ENCODE data around the gene RFC3. TPM values are rescaled to one million over a fixed set of nuclear protein-coding genes. Genes with fewer than 3 reads are reported as not detected.

The RFC3 gene
- total RNA-seq, 2 donors from 2014 or later = 11.2 to 16.3 TPM

DNA sequence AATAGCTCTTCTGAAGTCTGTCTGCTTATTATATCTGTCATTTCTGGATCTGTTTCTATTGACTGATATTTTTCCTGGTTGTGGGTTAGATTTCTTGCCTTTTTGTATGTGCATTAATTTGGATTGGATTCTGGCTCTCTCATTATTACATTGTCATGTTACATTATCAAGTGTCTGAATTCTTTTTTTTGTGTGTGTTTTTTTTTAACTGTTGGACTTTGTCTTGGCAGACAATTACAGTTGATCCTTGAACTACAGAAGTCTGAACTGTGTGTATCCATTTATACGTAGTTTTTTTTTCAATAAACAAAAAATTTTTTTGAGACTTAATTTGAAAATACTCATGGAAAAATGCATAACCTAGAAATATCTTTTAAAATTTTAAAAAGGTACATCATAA, 22.5 kb downstream of the RFC3 start:
- 82% methylated on average over 1 of the region's 1 CpG for WGBS
- intact Hi-C loops (cut with DNase I) = no loop called here
- no peaks in the 10 kb centered on the region for H3K36me3 ChIP-seq

DNA sequence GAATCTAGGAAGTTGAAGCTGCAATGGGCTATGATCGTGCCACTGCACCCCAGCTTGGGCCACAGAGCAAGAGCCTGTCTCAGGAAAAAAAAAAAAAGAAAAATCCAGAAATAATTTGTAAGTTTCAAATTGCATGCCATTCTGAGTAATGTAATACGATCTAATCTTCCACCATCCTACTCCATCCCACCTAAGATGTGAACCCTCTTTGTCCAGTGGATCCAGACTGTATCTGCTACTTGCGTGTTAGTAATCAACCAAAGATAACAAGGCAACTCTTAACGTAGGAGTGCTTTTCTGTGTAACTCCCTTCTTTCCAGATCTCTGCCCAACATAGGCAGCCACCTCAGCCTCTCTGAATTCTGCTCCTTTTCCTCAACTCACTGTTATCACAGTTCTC, 24.3 kb downstream of the RFC3 start:
- TF ChIP-seq POLR2AphosphoS5 (IDR thresholded peaks at IDR 0.05) (no peak), POLR2A (IDR thresholded peaks at IDR 0.05) (no peak)
- TF ChIP-seq, protein P1, sequence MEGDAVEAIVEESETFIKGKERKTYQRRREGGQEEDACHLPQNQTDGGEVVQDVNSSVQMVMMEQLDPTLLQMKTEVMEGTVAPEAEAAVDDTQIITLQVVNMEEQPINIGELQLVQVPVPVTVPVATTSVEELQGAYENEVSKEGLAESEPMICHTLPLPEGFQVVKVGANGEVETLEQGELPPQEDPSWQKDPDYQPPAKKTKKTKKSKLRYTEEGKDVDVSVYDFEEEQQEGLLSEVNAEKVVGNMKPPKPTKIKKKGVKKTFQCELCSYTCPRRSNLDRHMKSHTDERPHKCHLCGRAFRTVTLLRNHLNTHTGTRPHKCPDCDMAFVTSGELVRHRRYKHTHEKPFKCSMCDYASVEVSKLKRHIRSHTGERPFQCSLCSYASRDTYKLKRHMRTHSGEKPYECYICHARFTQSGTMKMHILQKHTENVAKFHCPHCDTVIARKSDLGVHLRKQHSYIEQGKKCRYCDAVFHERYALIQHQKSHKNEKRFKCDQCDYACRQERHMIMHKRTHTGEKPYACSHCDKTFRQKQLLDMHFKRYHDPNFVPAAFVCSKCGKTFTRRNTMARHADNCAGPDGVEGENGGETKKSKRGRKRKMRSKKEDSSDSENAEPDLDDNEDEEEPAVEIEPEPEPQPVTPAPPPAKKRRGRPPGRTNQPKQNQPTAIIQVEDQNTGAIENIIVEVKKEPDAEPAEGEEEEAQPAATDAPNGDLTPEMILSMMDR (IDR thresholded peaks at IDR 0.05) = no peak
- no peaks in the 10 kb centered on the region for H3K9me3 ChIP-seq
- no peaks in the 10 kb centered on the region for H3K36me3 ChIP-seq
- H3K4me3 ChIP-seq = no peak overlapping the region
- H3K27me3 ChIP-seq (replicated peaks; ENCODE audit: insufficient read depth) = no peaks in the 10 kb centered on the region
- no peaks in the 10 kb centered on the region for H3K4me1 ChIP-seq (replicated peaks)
- H3K27ac ChIP-seq = no peak overlapping the region
- 93% methylated on average over 4 of the region's 4 CpGs for WGBS
- DNase-seq (ENCODE audit: low spot score) = no peak
- intact Hi-C loops (cut with DNase I) = no loop called here

More for the DNA sequence above, 22.5 kb downstream of the RFC3 start:
- Histone ChIP-seq H3K27me3 (replicated peaks; ENCODE audit: insufficient read depth) (no peaks in the 10 kb centered on the region), H3K4me1 (replicated peaks) (no peaks in the 10 kb centered on the region), H3K4me3 (no peak overlapping the region), H3K9me3 (no peaks in the 10 kb centered on the region), H3K27ac (no peak overlapping the region)
- TF ChIP-seq POLR2AphosphoS5 (IDR thresholded peaks at IDR 0.05) (no peak), POLR2A (IDR thresholded peaks at IDR 0.05) (no peak)
- TF ChIP-seq, protein P1 (IDR thresholded peaks at IDR 0.05) = no peak
- DNase-seq (ENCODE audit: low spot score) = no peak

DNA sequence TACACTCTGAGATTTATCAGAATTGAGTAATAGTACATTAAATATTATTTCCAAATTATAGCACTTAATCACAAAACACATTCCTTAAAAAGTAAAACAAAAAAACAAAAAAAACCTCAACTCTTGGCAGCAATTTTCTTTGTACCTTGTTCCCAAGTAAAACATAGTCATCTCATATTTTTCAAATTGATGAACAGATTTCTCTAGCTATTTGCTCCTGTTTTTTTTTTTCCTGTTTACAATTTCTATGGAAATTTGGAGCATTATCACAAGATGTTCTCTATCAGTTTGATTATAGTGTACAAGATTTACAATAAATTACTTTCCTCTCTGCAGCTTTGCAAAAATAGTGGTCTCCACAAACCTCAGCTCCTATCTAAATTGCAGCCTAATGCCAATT, 25.0 kb downstream of the RFC3 start:
- TF ChIP-seq, protein P1 (IDR thresholded peaks at IDR 0.05) = no peak
- no peak for TF ChIP-seq POLR2A (IDR thresholded peaks at IDR 0.05)
- TF ChIP-seq POLR2AphosphoS5 (IDR thresholded peaks at IDR 0.05) = no peak
- H3K4me3 ChIP-seq = no peak overlapping the region
- H3K27me3 ChIP-seq (replicated peaks; ENCODE audit: insufficient read depth) = no peaks in the 10 kb centered on the region
- no peak overlapping the region for H3K27ac ChIP-seq
- no peaks in the 10 kb centered on the region for H3K9me3 ChIP-seq
- intact Hi-C loops (cut with DNase I) = no loop called here
- no peaks in the 10 kb centered on the region for H3K36me3 ChIP-seq
- no peak for DNase-seq (ENCODE audit: low spot score)
- no peaks in the 10 kb centered on the region for H3K4me1 ChIP-seq (replicated peaks)

DNA sequence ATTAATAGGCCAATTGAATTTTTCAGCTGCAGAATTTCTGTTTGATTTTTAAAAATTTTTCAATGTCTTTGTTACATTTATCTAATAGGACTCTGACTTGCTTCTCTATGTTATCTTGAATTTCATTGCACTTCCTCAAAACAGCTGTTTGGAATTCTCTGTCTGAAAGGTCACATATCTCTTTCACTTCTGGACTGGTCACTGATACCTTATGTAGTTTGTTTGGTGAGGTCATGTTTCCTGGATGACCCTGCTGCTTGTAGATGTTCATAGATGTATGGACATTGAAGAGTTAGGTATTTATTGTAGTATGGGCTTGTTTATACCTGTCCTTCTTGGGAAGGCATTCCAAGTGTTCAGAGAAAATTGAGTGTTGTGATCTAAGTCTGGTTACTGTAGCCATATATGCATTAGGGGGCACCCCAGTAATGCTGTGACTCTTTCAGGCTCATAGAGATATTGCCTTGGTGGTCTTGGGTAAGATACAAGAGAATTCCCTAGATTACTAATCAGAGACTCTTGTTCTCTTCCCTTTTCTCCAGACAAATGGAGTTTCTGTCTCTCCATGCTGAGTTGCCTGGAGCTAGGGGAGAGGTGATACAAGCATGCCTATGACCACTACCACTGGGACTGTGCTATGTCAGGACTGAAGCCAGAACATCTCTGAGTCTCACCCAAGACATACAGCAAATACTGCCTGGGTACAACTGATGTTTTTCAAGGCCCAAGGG, 27.8 kb downstream of the RFC3 start:
- Histone ChIP-seq H3K4me3 (no peak overlapping the region), H3K27me3 (replicated peaks; ENCODE audit: insufficient read depth) (no peaks in the 10 kb centered on the region), H3K36me3 (no peaks in the 10 kb centered on the region), H3K9me3 (no peaks in the 10 kb centered on the region), H3K27ac (no peak overlapping the region), H3K4me1 (replicated peaks) (no peaks in the 10 kb centered on the region)
- intact Hi-C loops (cut with DNase I) = no loop called here
- no peak for DNase-seq (ENCODE audit: low spot score)
- TF ChIP-seq POLR2A (IDR thresholded peaks at IDR 0.05) (no peak), POLR2AphosphoS5 (IDR thresholded peaks at IDR 0.05) (no peak)
- TF ChIP-seq, protein P1 (IDR thresholded peaks at IDR 0.05) = no peak
